Measurements from ENCODE around the gene ZNF343. TPM values are rescaled to one million over a fixed set of nuclear protein-coding genes. Genes with fewer than 3 reads are reported as not detected.

Gene ZNF343
- total RNA-seq, 4 donors from 2014 or later = 8.9 to 13.9 (median 10.2) TPM

DNA sequence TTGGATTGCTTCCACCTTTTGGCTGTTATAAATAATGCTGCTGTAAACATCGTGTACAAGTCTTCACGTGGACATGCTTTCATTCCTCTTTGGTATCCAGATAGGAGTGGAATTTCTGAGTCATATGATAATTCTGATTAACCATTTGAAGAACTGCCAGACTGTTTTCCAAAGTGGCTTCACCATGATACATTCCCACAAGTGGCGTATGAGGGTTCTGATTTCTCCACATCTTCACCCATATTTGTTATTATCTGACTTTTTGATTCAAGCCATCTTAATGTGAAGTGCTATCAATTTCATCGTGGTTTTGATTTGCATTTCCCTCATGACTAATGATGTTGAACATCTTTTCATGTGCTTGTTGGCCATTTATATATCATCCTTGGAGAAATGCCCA is 35.2 kb downstream of the ZNF343 start:
- TF ChIP-seq, protein P1, sequence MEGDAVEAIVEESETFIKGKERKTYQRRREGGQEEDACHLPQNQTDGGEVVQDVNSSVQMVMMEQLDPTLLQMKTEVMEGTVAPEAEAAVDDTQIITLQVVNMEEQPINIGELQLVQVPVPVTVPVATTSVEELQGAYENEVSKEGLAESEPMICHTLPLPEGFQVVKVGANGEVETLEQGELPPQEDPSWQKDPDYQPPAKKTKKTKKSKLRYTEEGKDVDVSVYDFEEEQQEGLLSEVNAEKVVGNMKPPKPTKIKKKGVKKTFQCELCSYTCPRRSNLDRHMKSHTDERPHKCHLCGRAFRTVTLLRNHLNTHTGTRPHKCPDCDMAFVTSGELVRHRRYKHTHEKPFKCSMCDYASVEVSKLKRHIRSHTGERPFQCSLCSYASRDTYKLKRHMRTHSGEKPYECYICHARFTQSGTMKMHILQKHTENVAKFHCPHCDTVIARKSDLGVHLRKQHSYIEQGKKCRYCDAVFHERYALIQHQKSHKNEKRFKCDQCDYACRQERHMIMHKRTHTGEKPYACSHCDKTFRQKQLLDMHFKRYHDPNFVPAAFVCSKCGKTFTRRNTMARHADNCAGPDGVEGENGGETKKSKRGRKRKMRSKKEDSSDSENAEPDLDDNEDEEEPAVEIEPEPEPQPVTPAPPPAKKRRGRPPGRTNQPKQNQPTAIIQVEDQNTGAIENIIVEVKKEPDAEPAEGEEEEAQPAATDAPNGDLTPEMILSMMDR (IDR thresholded peaks at IDR 0.05; ENCODE audit: low read depth) = no peak

DNA sequence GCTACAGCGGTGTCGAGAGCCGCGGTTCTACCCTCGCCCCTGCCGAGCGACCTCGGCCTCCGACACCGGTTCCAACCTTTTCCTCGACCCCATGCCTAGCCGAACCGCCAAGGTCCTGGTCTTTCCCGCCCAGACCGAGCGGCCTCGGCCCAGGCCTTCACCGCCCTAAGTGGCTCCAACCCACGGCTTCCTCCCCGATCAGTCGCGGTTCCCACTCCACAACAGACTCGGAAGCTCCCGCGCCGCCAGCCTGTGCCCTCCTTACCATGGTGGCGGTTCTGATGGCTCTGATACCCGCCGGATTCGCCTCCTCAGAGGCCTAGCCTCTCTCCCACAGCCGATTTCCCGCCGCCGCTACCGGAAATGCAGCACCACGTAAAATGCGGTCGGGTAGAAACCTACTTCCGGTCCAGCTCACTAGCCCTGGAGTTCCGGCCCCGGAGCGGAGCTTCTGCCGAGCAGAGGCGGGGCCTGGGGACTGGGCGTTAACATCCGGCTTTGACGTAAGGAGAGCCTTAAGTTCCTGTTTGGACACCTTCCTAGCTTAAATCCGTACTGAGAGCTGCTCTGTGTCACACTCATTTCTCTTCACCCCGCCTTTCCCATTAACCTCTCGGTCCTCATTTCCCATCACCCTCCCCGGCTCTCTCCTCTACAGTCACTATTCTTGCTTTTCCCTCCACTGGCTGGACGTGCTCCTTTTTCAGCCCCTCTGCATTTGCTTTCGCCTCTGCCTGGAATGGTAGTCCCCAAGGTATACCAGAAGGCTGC is 38.1 kb downstream of the ZNF343 start, which contains the start of gene SNRPB:
Gene SNRPB, minus strand, starts transcription at position 367 of the 771 bp plus-strand sequence. Its CDS starts 99 bp downstream, at position 268.
- TF ChIP-seq, protein P1 (IDR thresholded peaks at IDR 0.05; ENCODE audit: low read depth) = no peak

DNA sequence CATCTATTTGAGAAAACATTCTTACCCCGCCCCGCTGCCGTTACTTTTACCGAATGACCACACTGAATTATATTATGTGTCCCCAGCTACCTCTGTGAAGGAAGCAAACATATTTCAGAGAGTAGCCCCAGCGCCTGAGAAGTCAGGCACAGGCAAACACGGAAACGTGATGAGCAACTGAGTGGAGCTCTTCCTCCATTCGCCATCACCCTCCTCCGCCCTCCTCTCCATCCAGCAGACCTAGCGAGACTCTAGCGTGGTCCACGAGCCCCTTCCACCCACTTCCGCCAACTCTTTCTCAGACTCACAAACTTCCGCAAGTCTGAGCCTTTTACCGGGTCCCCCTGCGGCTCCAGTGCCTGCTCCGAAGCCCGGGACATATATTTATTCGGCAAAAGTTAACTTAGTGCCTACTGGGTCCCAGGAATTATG is 38.7 kb downstream of the ZNF343 start:
- TF ChIP-seq, protein P1 (IDR thresholded peaks at IDR 0.05; ENCODE audit: low read depth) = no peak

DNA sequence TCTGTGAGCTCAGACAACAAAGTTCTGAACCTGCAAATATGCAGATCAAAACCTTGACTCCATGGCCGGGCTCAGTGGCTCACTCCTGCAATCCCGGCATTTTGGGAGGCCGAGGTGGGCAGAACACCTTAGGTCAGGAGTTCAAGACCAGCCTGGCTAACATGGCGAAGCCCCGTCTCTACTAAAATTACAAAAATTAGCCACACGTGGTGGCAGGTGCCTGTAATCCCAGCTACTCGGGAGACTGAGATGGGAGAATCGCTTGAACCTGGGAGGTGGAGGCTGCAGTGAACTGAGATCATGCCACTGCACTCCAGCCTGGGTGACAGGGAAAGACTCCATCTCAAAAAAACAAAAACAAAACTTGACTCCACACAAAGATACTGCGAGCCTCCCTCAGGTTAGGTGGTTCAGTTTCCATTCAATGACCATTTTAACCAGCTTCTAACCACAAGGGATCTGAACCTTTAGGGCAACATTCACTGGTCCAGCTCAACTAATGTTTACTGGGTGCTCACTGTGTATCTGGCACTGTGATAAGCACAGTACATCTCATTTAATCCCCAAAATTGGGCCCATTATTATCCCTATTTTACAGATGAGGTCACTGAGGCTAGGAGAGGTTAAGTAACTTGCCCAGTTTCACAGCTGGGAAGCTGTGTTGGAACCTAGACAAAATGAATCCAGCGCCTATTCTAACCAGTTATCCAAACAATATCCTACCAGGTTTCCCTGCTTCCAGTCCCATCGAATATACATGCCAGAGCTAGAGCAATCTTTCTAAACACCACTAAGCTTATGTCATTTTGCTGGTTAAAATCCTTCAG is 39.9 kb downstream of the ZNF343 start:
- TF ChIP-seq, protein P1 (IDR thresholded peaks at IDR 0.05; ENCODE audit: low read depth) = no peak

DNA sequence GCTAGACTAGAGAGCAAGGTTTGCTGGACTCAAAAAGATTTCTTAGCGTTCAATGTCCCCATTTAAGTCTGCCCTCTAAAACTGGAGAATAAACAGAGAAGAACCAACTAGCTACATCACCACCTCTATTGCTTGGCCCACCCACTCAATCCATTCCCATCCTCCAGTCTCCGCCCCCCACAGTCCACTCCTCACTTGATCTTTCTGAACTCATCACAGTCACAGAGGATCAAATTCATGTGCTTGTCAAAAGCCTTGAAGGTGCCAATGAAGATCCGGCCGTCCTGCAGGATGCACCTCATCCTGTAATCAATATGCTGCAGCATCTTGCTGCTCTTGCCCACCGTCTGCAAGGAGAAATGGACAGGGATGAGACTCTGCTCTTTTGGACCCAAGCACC is 41.3 kb downstream of the ZNF343 start:
- TF ChIP-seq, protein P1 (IDR thresholded peaks at IDR 0.05; ENCODE audit: low read depth) = no peak

DNA sequence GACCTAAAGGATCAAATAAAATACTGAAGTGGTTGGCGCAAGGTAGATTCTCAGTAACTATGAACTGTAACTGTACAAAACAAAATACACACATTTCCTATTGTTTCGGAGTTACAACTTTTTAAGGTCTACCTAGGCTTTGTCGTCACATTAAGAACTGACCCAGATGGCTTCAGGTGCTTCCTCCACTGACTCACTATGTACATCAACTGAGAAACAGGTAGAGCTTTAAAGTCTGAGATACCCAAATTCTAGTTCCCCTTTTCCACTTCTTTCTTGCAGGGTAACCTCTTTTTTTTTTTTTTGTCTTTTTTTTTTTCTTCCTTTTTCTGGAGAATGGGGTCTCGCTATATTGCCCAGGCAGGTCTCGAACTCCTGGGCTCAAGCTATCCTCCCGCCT is 43.6 kb downstream of the ZNF343 start:
- TF ChIP-seq, protein P1 (IDR thresholded peaks at IDR 0.05; ENCODE audit: low read depth) = no peak

Data from subcutaneous adipose tissue (tissue), 4 donors.